Amniotic stem cell (primary cell): Measurements from ENCODE around the gene DPPA2.
"Not testable (repeated sequence)": the region's sequence is repeated elsewhere in the genome, so short reads cannot be mapped to it uniquely, and the experiment has no call there.

Experiments used
- DNase-seq: peaks from one replicate; lab custom pipeline; 2025; lab: John Stamatoyannopoulos, UW

Gene DPPA2

DNA sequence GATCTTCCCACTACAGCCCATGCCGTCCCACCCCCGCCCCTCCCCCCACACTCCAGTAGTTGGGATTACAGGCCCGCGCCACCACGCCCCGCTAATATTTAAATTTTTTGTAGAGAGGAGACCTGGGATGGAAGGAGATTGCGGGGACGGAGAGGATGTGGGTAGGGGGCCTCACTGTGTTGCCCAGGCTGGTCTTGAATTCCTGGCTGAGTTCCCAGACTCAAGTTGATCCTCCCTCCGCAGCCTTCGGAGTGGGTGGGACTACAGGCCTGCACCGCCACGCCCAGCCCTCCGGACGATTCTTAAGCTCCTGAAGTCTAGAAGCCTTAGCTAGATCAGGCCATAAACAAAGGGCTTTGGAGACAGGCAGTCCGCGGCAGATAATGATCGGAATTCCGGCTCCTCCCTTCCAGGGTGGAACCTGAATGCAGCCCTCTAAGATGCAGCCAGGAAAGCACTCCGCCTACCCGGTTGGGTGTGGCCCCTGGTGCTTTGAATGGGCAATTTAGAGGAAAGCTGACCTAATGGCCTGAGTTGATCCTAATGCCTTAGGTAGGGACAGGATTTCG is at the start of gene DPPA2:
Gene DPPA2 (minus strand): TSS at position 356 of the 569 bp plus-strand sequence. CDS start 1,975 bp downstream, outside the sequence.
- DNase-seq = no peak

- no peak for DNase-seq
Observed at GRCh38 chr3:109364088-109364487, 47.8 kb upstream of the DPPA2 start.

GRCh38 chr3:109363634-109364033 is 47.3 kb upstream of the DPPA2 start:
- no peak for DNase-seq

DNA sequence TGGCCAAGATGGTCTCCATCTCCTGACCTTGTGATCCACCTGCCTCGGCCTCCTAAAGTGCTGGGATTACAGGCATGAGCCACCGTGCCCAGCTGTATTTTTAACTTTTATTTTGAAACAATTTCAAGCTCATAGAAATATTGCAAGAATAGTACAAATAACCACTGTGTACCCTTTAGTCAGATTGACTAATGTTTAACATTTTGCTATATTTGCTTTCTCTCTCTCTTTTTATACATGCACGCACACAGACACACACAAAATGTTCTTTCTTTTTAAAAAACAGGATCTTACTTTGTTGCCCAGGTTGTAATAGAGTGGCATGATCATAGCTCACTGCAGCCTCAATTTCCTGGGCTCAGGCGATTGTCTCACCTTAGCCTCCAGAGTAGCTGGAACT is 46.5 kb upstream of the DPPA2 start:
- DNase-seq = no peak

DNA sequence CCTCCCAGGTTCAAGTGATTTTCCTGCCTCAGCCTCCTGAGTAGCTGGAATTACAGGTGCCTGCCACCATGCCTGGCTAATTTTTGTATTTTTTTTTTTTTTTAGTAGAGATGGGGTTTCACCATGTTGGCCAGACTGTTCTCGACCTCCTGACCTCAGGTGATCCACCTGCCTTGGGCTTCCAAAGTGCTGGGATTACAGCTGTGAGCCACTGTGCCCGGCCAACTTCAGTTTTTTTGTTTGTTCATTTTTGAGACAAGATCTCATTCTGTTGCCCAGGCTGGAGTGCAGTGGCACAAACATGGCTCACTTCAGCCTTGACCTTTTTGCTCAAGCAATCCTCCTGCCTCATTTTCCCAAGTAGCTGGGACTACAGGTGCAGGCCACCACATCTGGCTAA is 42.5 kb upstream of the DPPA2 start:
- DNase-seq = not testable (repeated sequence)

- no peak for DNase-seq
Observed at GRCh38 chr3:109356442-109357155, 40.3 kb upstream of the DPPA2 start.

- no peak for DNase-seq
Observed at GRCh38 chr3:109355625-109356441, 39.5 kb upstream of the DPPA2 start.

- no peak for DNase-seq
Observed at GRCh38 chr3:109353057-109353456, 36.7 kb upstream of the DPPA2 start.

GRCh38 chr3:109351231-109351630 is 34.9 kb upstream of the DPPA2 start:
- no peak for DNase-seq

- no peak for DNase-seq
Observed at GRCh38 chr3:109346770-109347295, 30.5 kb upstream of the DPPA2 start.

DNA sequence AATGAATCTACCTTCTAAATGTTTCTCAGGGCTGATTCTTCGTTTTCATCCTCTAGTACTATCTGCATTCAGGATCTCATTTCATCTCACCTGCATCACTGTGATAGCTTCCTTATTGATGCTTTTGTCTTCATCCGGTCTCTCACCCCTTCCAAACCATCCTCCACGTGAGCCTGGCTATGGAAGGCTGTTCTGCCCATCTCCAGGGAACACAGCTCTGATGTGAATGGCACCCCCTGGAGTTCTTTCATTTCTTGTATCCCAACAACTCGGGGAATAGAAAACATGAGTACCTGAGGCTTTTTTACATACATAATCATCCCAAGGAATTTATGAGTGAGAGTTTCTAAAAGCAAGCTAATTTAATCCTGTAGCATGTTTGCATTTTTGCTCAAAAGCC is 29.8 kb upstream of the DPPA2 start:
- DNase-seq = no peak

GRCh38 chr3:109339714-109340648 is 23.7 kb upstream of the DPPA2 start:
- no peak for DNase-seq

DNA sequence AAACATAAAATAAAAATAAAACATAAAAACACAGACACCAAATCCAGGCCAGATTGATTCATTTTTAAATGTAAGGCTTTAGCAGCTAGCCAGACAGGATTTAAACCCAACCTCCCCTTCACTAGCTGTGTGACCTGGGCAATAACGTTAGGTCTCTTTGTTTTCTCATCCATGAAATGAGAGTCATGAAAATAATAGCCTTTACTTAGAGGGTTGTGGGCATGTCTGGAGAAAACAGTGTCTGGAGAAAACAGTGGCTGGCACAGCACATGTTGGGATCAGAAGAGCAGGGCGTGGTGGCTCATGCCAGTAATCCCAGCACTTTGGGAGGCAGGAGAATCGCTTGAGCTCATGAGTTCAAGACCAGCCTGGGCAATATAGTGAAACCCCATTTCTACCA is 22.9 kb upstream of the DPPA2 start:
- DNase-seq = no peak

- no peak for DNase-seq
Observed at GRCh38 chr3:109338322-109338721, 22.0 kb upstream of the DPPA2 start.

GRCh38 chr3:109337393-109337792 is 21.1 kb upstream of the DPPA2 start, which contains the start of gene DPPA4:
TSS of gene DPPA4 (minus strand) at chr3:109337546. CDS start at chr3:109337517, 29 bp downstream.
- no peak for DNase-seq

DNA sequence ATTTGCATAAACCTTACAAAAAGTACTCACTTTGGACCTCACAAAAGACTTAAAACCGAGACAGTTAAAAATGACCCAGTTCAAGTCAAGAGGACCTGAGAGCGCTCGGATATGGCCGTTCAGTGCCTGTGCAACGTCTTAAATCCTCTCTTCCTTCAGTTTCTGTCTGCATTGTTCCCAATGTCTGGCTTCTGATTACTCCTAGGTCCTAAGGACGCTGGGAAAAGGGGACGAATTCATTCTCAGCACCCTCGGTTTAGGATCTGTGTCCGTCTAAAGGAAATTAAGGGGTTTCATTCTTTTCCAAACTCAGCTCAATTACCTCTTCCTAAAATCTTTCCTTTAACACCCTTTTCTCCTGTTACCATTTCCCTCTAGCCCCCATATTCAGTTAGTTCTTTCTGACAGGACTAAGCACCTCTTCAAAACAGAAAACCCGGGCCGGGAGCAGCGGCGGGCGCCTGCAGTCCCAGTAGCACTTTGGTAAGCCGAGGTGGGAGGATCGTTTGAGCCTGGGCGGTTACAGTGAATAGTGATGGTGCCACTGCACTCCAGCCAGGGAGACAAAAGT is 20.1 kb upstream of the DPPA2 start:
- DNase-seq = no peak

DNA sequence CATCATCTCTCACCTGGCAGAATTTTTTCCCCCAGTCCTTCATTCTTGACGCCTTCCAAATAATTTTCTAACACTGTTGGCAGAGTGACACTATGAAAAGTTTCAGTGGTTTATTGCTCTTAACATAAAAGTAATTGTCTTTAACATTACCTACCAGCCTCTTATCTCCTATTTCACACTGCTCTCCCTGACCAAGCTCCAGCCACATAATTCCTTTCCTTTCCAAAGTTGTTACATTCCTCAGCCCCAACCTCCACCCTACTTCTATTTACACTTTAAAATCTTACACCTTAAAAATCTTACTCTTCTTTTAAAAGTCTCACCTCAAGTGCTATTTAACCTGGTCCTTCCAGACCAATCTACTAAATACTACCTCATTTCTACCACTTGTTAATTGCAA is 18.3 kb upstream of the DPPA2 start:
- no peak for DNase-seq

- no peak for DNase-seq
Observed at GRCh38 chr3:109331692-109332091, 15.4 kb upstream of the DPPA2 start.

DNA sequence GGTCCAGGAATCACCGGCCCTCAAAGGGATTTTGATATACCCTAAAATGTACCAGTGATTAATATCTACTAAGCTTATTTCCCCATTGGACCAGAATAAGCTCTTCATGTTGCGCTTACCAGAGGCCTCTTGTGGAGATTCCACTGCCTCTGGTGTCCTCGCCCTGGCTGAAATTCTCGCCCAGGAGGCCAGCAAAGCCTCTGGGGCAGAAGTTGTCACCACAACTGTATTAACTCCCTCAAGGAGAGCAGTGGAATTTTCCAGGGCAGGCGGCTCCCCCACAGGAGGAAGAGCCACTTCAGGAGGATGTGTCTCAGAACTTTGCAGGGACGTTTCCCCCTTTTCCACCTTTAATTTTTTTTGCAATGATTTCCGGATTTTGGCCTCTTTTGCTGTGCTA is 14.1 kb upstream of the DPPA2 start:
- no peak for DNase-seq

DNA sequence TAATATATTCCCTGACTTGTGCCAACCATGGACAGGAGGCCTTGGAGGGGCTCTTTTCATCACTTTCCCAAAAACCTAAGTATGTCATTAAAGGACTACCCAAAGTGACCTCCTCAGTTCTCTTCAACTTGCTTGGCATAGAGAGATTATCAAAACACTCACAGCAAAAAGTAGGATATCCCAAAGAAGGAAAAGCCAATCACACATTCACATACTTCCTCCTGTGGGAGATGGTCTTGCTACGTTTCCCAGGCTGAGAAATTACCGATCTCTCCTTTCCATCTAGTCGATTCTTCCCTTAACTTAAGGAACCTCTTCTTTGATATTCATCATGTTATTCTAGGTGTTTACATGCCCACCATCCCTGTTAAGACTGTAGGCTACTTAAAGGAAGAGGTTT is 11.9 kb upstream of the DPPA2 start:
- DNase-seq = no peak

DNA sequence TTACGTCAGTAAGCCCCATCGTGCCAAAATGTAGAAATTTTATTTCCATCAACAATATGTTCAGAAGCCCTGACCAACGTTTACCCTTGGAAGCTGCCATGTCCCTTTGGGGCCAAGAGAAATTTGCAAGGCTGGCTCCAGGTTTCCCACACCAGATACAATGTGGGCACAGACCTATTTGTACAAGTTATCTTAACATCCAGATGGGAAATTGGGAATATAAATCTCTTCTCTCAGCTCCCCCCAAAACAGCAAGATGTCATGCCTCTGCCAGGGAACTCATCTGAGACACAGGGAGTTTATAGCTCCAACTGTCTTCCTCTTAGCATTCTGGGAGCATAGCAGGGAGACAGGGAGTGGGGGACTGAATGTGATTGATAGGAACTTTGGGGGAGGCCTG is 9.3 kb upstream of the DPPA2 start:
- no peak for DNase-seq
